Panc1 (cell line): ENCODE measurements around the gene TXNRD1. TPM values are rescaled to one million over a fixed set of nuclear protein-coding genes. Genes with fewer than 3 reads are reported as not detected.

Experiments
- ATAC-seq: fragments of 200-7000 bp; cut with Tn5 transposase; 2 replicates; pipeline ENCODE4 v1.9.1; 2020; ENCODE audit warnings: mild to moderate bottlenecking, moderate library complexity
- BruUV-seq: library from RNA; stranded (reverse); fragments of 400-500 nt; replicated peaks from 2 replicates; lab custom pipeline; 2021; lab: Mats Ljungman, UMichigan
- CTCF ChIA-PET: fragments of 300-600 bp; sonication (Branson Sonifier 250); formaldehyde crosslinking; loops from one replicate; lab custom pipeline; 2022; ENCODE audit warnings: antibody characterized with exemption; lab: Charles Lee
- POLR2A ChIA-PET: fragments of 300-600 bp; sonication (Branson Sonifier 250); formaldehyde crosslinking; loops from one replicate; lab custom pipeline; 2022; ENCODE audit warnings: antibody characterized with exemption; lab: Charles Lee
- DNase-seq: peaks from one replicate; pipeline ENCODE4 v3.0.0-alpha.2; 2010; ENCODE audit warnings: low read depth, low spot score
- H3K27ac ChIP-seq: 2 replicates; pipeline ENCODE4 v1.5.1; 2011; ENCODE audit warnings: mild to moderate bottlenecking, low read length, inconsistent platforms
- H3K27me3 ChIP-seq: fragments of 200-500 bp; sonication (Bioruptor generic); 2 replicates; pipeline ENCODE4 v1.6.0; 2014; ENCODE audit warnings: low read length, inconsistent platforms; ENCODE audit not compliant: control insufficient read depth, insufficient read depth
- H3K36me3 ChIP-seq: fragments of 200-500 bp; sonication (Bioruptor generic); 2 replicates; pipeline ENCODE4 v1.5.1; 2014; ENCODE audit warnings: inconsistent platforms, mild to moderate bottlenecking, low read length, moderate library complexity; ENCODE audit not compliant: control insufficient read depth, insufficient read depth
- H3K4me1 ChIP-seq: 2 replicates; pipeline ENCODE4 v1.5.1; 2011; ENCODE audit warnings: inconsistent platforms, mild to moderate bottlenecking, low read length, moderate library complexity; ENCODE audit not compliant: control insufficient read depth, insufficient read depth
- H3K4me3 ChIP-seq, 2 experiments: 2 replicates each; pipeline ENCODE4 v1.5.1; 2011 to 2012; ENCODE audit warnings: low read depth in 2 of 2, low read length in 2 of 2, mild to moderate bottlenecking in 2 of 2, inconsistent platforms in 1 of 2, moderate library complexity in 1 of 2
- H3K9me3 ChIP-seq: fragments of 200-500 bp; sonication (Bioruptor generic); 2 replicates; pipeline ENCODE4 v1.5.1; 2014; ENCODE audit warnings: low read depth, mild to moderate bottlenecking, inconsistent platforms, low read length, moderate library complexity; ENCODE audit not compliant: control insufficient read depth, insufficient read depth
- CTCF ChIP-seq: fragments of 450-650 bp; IDR thresholded peaks from 2 replicates; pipeline ENCODE4 v1.5.1; 2017; ENCODE audit warnings: mild to moderate bottlenecking
- POLR2AphosphoS5 ChIP-seq: IDR thresholded peaks from 2 replicates; pipeline ENCODE4 v1.6.1; 2012; ENCODE audit warnings: mild to moderate bottlenecking, low read depth, low read length, moderate library complexity
- SIN3A ChIP-seq: IDR thresholded peaks from 2 replicates; pipeline ENCODE4 v1.6.1; 2012; ENCODE audit warnings: low read depth, mild to moderate bottlenecking, low read length, moderate library complexity, borderline replicate concordance; ENCODE audit not compliant: insufficient read depth
- TCF7L2 ChIP-seq: IDR thresholded peaks from 2 replicates; pipeline ENCODE4 v1.6.1; 2011; ENCODE audit warnings: mild to moderate bottlenecking, low read depth, low read length, inconsistent platforms
- in situ Hi-C: cut with HindIII; loops from 2 replicates; pipeline ENCODE4 v1.10.0; 2016; ENCODE audit warnings: low sequenced_read_pairs, low pct_unique_long_range_greater_than_20kb
- intact Hi-C: fragments of 100-400 bp; cut with micrococcal nuclease; formaldehyde crosslinking; loops from one replicate; pipeline ENCODE4 v1.10.0; 2022; ENCODE audit not compliant: unreplicated experiment
- total RNA-seq: library from RNA; stranded (reverse); gene quantifications from one replicate; pipeline ENCODE4 v1.2.1, GENCODE V29; 2021; ENCODE audit not compliant: unreplicated experiment
- TF ChIP-seq, protein P1 (sequence below), 2 experiments: IDR thresholded peaks; 2 replicates each; pipeline ENCODE4 v1.6.1; 2011 to 2012; ENCODE audit warnings: low read depth in 2 of 2, control low read depth in 1 of 2, low read length in 1 of 2, mild to moderate bottlenecking in 1 of 2, moderate library complexity in 1 of 2; ENCODE audit not compliant: insufficient read depth in 1 of 2

TXNRD1 gene
- total RNA-seq, 1 experiment from 2014 or later: 348 TPM

DNA sequence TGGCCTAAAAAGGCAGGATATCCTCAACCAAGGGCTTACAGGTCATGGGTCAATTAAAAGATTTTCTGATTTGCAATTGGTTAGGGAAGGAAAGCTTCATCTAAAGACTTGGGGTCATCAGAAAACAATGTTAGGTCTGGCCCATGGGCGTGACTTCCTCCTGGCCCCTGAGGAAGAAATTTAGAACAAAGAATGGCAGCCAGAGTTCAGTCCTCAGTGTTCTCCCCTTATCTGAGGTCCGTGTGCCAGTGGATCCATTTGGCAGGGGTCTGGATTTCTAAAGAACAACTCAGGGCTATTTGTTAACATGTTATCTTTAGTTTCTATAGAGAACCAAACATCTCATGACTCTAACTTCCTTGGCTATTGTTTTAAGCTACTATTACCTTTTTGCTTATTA lies 49.8 kb upstream of the TXNRD1 start:
- intact Hi-C loops (no loop called here), in situ Hi-C loops (no loop called here)
- CTCF ChIA-PET: no interaction called here
- Histone ChIP-seq H3K36me3 (no peaks in the 10 kb centered on the region), H3K9me3 (no peaks in the 10 kb centered on the region), H3K27ac (no peak overlapping the region), H3K4me1 (no peaks in the 10 kb centered on the region), H3K27me3 (no peaks in the 10 kb centered on the region), H3K4me3 (no peak overlapping the region)
- POLR2A ChIA-PET: interaction anchor here (0.6 kb wide), 1 partner anchor 28 kb away, joined by 3 read pairs; the partner anchor contains the start of gene NFYB
- ATAC-seq: no peak
- TF ChIP-seq SIN3A (no peak), TCF7L2 (no peak), POLR2AphosphoS5 (no peak), CTCF (no peak)
- TF ChIP-seq, protein P1, sequence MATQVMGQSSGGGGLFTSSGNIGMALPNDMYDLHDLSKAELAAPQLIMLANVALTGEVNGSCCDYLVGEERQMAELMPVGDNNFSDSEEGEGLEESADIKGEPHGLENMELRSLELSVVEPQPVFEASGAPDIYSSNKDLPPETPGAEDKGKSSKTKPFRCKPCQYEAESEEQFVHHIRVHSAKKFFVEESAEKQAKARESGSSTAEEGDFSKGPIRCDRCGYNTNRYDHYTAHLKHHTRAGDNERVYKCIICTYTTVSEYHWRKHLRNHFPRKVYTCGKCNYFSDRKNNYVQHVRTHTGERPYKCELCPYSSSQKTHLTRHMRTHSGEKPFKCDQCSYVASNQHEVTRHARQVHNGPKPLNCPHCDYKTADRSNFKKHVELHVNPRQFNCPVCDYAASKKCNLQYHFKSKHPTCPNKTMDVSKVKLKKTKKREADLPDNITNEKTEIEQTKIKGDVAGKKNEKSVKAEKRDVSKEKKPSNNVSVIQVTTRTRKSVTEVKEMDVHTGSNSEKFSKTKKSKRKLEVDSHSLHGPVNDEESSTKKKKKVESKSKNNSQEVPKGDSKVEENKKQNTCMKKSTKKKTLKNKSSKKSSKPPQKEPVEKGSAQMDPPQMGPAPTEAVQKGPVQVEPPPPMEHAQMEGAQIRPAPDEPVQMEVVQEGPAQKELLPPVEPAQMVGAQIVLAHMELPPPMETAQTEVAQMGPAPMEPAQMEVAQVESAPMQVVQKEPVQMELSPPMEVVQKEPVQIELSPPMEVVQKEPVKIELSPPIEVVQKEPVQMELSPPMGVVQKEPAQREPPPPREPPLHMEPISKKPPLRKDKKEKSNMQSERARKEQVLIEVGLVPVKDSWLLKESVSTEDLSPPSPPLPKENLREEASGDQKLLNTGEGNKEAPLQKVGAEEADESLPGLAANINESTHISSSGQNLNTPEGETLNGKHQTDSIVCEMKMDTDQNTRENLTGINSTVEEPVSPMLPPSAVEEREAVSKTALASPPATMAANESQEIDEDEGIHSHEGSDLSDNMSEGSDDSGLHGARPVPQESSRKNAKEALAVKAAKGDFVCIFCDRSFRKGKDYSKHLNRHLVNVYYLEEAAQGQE (IDR thresholded peaks at IDR 0.05; ENCODE audit: insufficient read depth in 1 of 2, low read depth in 2 of 2, low read length in 1 of 2): no peak
- DNase-seq: no peak
- BruUV-seq: no TSS peak

- Histone ChIP-seq H3K9me3 (no peaks in the 10 kb centered on the region), H3K27me3 (no peaks in the 10 kb centered on the region), H3K4me3 (no peak overlapping the region), H3K27ac (no peak overlapping the region), H3K36me3 (no peaks in the 10 kb centered on the region), H3K4me1 (no peaks in the 10 kb centered on the region)
- in situ Hi-C loops: no loop called here
- intact Hi-C loops: no loop called here
- BruUV-seq: no TSS peak
- DNase-seq (no peak), ATAC-seq (0 out of 2 replicates have a peak, but pooled peaks have one; percentile 42)
- ChIA-PET POLR2A (no interaction called here), CTCF (no interaction called here)
- no peak for TF ChIP-seq TCF7L2
- TF ChIP-seq, protein P1 (IDR thresholded peaks at IDR 0.05; ENCODE audit: insufficient read depth in 1 of 2, low read depth in 2 of 2, low read length in 1 of 2): no peak
- TF ChIP-seq CTCF: no peak
- TF ChIP-seq POLR2AphosphoS5: no peak
- TF ChIP-seq SIN3A: no peak
Observed at GRCh38 chr12:104166465-104166864, 49.1 kb upstream of the TXNRD1 start.
